HG03378 (cell line): Measurements from ENCODE around the gene RNF149.
A peak's percentile ranks its signal among the peaks of the same experiment; 100 is the strongest.
"Not testable (repeated sequence)": the region's sequence is repeated elsewhere in the genome, so short reads cannot be mapped to it uniquely, and the experiment has no call there.

Experiments used
- ATAC-seq: cut with Tn5 transposase; IDR thresholded peaks from one replicate; pipeline ENCODE4 v1.9.1; 2021; ENCODE audit warnings: mild to moderate bottlenecking, moderate library complexity; ENCODE audit not compliant: unreplicated experiment

Gene RNF149

DNA sequence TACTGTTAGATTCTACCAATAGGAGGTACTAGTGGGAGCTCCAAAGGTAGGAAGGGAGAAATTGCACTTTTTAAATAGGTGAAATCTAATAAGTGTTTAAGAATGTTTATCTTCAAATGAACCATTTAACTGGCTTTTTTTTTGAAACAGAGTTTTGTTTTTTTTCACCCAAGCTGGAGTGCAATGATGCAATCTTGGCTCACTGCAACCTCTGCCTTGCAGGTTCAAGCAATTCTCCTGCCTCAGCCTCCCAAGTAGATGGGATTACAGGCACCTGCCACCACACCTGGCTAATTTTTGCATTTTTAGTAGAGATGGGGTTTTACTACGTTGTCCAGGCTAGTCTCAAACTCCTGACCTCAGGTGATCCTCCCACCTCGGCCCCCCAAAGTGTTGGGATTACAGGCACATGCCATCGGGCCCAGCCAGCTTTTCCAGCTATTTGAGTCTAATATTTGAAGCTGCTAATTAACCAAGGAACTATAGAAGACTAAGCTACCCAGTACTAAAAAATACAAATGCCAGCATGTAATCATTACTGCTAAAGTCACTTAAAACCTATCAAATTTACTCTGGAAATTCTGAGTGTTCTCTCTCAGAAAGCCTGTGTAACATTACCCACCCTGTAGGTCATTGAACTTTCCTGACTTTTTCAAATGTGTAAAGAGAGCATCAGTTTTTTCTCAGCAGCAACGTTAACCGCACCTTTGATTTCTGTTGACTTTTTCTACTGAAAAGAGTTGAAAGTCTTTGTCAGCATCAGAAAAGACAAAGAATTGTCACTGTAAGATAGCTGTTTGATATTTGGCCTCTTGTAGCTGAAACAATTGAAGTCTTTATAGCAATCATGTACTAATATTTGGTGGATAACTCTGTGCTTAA, 24.6 kb upstream of the RNF149 start:
- ATAC-seq = no peak

DNA sequence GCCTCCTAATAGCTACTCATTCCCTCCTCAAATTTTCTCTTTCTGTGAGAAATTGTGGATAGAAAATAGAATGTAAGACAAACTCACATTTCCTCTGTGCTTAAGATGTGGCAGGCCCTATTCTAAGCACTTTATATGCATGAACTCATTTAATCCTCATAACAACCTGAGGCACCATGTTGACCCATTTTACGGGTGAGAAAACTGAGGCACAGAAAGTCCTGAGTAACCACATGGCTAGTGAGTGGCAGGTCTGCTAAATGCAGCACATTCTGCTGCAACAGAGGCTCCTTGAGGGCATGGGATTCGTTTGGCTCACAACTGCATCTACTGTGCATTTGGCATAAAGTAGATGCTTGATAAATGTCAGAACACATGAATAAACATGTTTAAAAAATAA, 22.7 kb upstream of the RNF149 start:
- ATAC-seq = no peak

GRCh38 chr2:101330253-101330933, 21.9 kb upstream of the RNF149 start:
- ATAC-seq = no peak

- ATAC-seq = no peak
Measured at GRCh38 chr2:101329026-101329425, 20.5 kb upstream of the RNF149 start.

DNA sequence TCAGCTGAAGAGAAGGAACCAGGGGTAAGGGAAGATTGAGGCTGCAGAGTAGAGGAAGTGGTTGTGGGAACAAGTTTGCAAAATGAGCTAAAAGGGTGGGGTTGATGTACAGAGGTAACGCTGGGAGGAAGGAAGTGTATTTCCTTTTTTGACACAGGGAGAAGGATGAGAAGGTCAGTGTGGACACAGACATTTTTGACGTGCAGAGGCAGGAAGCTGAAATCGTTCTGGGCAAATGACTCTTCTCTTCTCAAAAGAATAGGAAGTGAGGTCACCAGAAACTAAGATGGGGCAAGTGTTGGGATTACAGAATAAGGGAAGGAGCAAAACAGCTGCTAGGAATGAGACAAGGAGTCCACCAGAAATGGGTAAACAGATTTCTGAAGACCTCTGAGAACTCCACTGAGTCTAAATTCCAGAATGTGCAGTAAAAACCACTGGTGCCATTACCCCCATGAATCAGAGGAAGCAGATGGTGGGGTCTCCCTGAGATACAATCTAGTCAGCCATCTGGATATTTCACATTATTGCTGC, 20.0 kb upstream of the RNF149 start:
- peak; percentile 62 for ATAC-seq

- no peak for ATAC-seq
Measured at GRCh38 chr2:101327863-101328394, 19.4 kb upstream of the RNF149 start.

DNA sequence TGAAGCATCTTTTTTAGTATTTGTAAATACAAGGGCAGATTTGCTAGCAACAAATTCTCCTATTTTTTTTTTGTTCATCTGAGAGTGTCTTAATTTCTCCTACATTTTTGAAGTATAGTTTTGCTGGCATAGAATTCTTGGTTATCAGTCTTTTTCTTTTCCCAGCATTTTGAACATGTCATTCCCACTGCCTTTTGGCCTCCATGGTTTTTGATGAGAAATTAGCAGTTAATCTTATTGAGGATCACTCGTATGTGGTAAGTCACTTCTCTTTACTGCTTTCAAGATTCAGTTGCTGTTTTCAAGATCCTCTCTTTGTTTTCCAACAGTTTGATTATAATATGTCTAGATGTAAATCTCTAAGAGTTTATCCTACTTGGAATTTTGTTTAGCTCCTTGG, 16.9 kb upstream of the RNF149 start:
- no peak for ATAC-seq

- ATAC-seq = not testable (repeated sequence)
Measured at GRCh38 chr2:101316568-101316967, 8.1 kb upstream of the RNF149 start.

DNA sequence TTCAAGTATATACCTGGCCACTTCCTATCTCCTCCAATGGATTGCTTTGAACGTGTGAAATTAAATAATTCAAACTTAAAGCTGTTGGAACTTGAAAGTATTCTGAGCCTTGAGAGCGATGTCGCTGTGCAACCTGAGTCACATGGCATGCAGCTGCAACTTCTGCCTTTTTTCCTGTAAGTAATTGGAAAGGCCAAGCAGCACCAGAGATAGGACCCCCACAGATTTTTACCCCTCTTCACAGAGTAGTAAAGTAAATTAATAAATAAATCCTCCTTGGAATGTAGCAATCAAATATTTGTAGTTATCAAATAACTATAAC, 3.2 kb upstream of the RNF149 start:
- no peak for ATAC-seq

GRCh38 chr2:101310834-101311695, 2.6 kb upstream of the RNF149 start:
- ATAC-seq = no peak

DNA sequence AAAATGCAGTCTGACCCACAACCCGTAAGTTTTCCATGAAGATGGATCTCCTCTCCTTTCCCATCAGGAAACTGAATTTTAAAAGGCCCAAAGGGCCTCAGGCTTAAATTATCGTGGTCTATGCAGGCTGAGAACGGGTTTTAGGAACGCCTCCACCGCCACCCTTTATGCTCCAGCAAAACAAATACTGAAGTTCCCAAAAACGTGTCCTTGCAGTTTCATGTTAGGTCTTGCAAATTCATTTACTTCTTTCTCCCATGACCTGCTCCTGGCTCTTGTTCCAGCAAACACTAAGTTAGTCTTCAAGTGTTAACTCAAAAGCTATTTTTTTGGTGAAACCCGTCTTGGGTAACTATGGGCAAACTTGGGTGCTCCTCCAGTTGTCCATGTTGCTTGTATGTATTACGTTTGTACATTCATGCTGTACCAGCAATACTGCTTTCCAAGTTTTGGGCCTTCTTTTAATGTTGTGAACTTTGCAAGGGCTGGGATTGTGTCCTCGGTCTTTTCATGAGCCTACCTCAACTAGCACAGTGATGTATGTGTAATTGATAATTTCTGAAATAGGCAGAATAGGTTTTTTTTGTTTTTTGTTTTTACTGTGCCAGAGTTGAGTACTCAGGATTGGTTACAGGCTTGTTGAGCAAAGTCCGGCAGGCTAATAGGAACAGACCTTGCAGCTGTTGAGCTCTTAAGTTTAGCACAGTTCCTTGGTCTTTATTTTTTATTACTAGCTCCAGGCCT, 1.8 kb upstream of the RNF149 start:
- no peak for ATAC-seq

GRCh38 chr2:101307950-101308431, 510 bp downstream of the RNF149 start:
- ATAC-seq = peak; percentile 5

GRCh38 chr2:101307503-101307902, 998 bp downstream of the RNF149 start:
- ATAC-seq = no peak

- peak; percentile 6 for ATAC-seq
Measured at GRCh38 chr2:101306410-101306809, 2.1 kb downstream of the RNF149 start.

DNA sequence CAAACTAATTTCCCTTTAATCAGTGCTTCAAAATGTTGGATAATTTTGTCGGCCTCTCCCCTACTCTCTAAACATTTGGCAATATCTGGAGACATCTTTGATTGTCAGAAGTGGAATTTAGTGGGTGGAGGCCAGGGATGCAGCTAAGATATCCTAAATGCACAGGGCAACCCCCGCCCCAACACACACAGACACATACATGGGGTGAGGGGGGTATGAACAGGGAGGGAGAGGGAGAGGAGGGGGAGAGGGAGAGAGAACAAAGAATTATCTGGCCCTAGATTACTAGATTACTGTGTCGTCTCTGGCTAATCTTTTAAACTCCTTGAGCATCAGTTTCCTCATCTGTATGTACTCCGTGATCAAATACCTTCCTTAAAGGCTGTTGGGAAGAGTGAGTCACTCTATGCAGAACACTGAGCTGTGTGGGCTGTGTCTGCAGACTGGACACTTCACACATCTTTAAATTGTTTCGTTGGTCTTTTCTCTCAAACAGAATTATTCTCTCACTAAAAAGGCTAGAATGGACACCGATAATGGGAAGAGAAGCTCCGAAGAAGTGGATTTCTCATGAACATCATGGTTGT, 2.9 kb downstream of the RNF149 start:
- no peak for ATAC-seq

DNA sequence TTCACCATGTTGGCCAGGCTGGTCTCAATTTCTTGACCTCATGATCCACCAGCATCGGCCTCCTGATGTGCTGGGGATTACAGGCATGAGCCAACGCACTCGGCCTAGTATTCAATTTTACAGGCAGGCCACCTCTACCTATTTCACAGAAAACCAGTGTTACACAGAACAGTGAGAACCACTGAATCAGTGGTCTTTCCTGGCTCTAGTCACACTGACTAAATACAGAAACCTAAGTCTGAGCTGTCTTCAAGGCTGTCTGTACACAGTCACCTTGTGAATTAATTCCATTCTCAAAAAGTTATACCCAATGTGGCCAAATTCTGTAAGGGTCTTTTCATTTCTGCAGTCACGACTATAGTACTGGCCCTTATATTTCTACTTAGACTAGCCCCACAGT, 3.5 kb downstream of the RNF149 start:
- no peak for ATAC-seq

GRCh38 chr2:101303688-101304087, 4.8 kb downstream of the RNF149 start:
- no peak for ATAC-seq

DNA sequence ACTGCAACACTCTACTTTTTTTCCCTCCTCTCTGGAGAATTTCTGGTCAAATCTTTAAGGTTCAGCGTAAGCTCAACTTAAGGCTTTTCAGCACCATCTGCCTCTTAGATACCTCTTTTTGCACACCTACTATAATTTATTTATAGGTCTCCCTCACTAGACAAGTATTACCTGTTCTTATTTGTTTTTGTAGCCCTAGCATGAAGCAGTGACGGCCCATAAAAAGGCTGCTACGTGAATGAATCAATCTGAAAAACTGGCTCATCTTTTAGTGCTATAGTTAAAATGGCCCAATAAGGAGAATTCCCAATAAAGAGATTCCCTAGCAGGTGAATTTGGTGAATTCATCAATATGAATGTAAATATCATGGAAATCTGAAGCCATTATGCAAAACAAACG, 6.5 kb downstream of the RNF149 start:
- no peak for ATAC-seq

- no peak for ATAC-seq
Measured at GRCh38 chr2:101300836-101301235, 7.7 kb downstream of the RNF149 start.

DNA sequence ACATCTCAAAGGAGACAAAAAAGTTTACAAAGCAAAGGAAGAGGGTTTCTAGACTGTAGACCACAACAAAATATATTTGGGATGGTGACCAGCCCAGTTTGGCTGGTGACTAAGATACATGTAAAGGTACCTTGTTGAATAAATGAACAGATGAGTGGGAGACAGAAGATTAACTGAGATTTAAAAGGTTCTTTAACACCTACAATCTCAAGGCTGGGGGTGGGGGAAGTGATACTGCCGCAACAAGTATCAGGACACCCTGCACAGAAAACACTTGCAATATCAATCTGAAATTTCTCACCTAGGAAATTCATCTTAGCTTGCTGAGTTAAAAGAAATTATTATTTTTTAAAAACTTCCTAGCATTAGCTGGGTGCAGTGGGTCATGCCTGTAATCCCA, 8.3 kb downstream of the RNF149 start:
- no peak for ATAC-seq
